Tibial artery (tissue), 4 donors: ENCODE data around the gene KCNN1.

ENCODE experiments used
- DNase-seq, 2 donors: peaks; one replicate each; pipeline ENCODE4 v3.0.0-alpha.2; 2019
- H3K27ac ChIP-seq, 2 donors: fragments of 200-600 bp; sonication (generic) in 1 of 2; 1 replicate in 1 of 2; 2 replicates in 1 of 2; pipeline ENCODE4 v1.5.1; 2018 to 2019; ENCODE audit warnings: mild to moderate bottlenecking in 1 of 2
- H3K27me3 ChIP-seq, 2 donors: fragments of 200-600 bp; sonication (generic) in 1 of 2; one replicate each; pipeline versions ENCODE4 v1.5.1 to v1.6.0; 2016 to 2019
- H3K36me3 ChIP-seq, 3 donors: fragments of 200-600 bp; sonication (generic) in 2 of 3; one replicate each; pipeline ENCODE4 v1.5.1; 2016 to 2019; ENCODE audit warnings: mild to moderate bottlenecking in 2 of 3
- H3K4me1 ChIP-seq, 4 donors: fragments of 200-600 bp; sonication (generic) in 2 of 4; 1 replicate in 3 of 4; 2 replicates in 1 of 4; pipeline ENCODE4 v1.5.1; 2016 to 2019
- H3K4me3 ChIP-seq, 2 donors: fragments of 200-600 bp; sonication (generic) in 1 of 2; 1 replicate in 1 of 2; 2 replicates in 1 of 2; pipeline ENCODE4 v1.5.1; 2018 to 2019; ENCODE audit warnings: mild to moderate bottlenecking in 2 of 2
- H3K9me3 ChIP-seq, 3 donors: fragments of 200-600 bp; sonication (generic) in 1 of 3; one replicate each; pipeline ENCODE4 v1.5.1; 2016 to 2019
- intact Hi-C: fragments of 100-400 bp; cut with DNase I; formaldehyde crosslinking; loops from one replicate; pipeline ENCODE4 v1.15.0; 2023; ENCODE audit warnings: low total_unique reads
- TF ChIP-seq, protein P1 (sequence below), 2 experiments: fragments of 200-600 bp in 1 of 2; fragments of 450-650 bp in 1 of 2; IDR thresholded peaks; one replicate each; pipeline ENCODE4 v1.5.1; 2017 to 2019; ENCODE audit warnings: antibody characterized with exemption in 2 of 2, mild to moderate bottlenecking in 1 of 2, moderate library complexity in 1 of 2

The KCNN1 gene

DNA sequence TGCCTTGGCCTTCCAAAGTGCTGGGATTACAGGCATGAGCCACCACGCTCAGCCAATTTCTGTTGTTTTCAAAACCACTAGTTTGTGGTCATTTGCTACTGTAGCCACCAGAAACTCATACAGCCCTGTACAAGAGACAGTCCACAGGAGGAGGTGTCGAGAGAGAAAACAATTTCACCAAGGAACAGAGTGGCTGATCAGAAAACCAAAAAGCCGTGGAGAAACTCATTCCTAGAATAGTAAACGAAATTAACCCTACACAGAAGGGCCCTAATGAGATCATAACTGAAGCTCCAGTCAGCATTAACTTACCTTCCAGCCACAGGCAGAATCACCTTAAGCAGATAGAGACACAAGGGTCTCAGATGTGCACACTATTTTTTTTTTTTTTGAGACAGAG is 37.9 kb upstream of the KCNN1 start:
- H3K4me3 ChIP-seq, result no peak overlapping the region
- intact Hi-C loops, result no loop called here
- H3K36me3 ChIP-seq, result no peaks in the 10 kb centered on the region
- no peak for DNase-seq
- H3K4me1 ChIP-seq, result peaks cover 0 to 16% (median 14%) of the 10 kb centered on the region in 4 donors
- peaks cover 0 to 6% of the 10 kb centered on the region in 2 donors for H3K27me3 ChIP-seq
- H3K27ac ChIP-seq, result no peak overlapping the region
- H3K9me3 ChIP-seq, result no peaks in the 10 kb centered on the region
- TF ChIP-seq, protein P1, sequence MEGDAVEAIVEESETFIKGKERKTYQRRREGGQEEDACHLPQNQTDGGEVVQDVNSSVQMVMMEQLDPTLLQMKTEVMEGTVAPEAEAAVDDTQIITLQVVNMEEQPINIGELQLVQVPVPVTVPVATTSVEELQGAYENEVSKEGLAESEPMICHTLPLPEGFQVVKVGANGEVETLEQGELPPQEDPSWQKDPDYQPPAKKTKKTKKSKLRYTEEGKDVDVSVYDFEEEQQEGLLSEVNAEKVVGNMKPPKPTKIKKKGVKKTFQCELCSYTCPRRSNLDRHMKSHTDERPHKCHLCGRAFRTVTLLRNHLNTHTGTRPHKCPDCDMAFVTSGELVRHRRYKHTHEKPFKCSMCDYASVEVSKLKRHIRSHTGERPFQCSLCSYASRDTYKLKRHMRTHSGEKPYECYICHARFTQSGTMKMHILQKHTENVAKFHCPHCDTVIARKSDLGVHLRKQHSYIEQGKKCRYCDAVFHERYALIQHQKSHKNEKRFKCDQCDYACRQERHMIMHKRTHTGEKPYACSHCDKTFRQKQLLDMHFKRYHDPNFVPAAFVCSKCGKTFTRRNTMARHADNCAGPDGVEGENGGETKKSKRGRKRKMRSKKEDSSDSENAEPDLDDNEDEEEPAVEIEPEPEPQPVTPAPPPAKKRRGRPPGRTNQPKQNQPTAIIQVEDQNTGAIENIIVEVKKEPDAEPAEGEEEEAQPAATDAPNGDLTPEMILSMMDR (IDR thresholded peaks at IDR 0.05), result no peak

DNA sequence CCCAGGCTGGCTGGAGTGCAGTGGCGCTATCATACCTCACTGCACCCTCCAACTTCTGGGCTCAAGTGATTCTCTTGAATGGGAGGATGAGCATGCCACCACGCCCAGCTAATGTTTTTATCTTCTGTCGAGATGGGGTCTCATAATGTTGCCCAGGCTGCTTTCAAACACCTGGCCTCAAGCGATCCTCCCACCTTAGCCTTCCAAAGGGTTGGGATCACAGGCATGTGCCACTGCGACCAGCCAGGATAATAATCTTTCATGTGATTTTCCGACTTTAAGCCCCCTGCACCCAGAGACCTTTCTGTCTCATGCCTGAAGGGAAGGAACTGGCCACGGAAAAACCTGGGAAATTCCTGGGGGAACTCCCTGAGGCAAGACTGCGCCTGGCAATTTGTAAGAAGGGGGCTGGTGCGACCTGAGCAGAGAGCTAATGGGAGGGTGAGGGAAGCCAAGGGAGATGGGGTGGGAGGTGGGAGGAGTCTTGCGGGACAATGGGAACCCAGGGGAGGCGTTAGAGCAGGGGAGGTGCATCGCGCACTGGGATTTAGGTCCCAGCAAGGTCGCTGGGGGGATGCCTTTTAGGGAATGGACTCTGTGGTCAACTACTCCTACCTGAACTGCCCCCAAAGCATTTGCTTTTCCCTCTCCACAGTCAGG is 35.2 kb upstream of the KCNN1 start:
- no peak for DNase-seq
- TF ChIP-seq, protein P1 (IDR thresholded peaks at IDR 0.05), result no peak
- Histone ChIP-seq H3K27me3 (no peaks in the 10 kb centered on the region), H3K4me3 (peak overlapping the region; percentile 64 to 88), H3K9me3 (no peaks in the 10 kb centered on the region), H3K36me3 (peaks cover 0 to 7% (median 6%) of the 10 kb centered on the region in 3 donors), H3K4me1 (peaks cover 0 to 23% (median 18%) of the 10 kb centered on the region in 4 donors), H3K27ac (no peak overlapping the region)
- intact Hi-C loops, result loop anchor here (5.0 kb wide), 1 partner anchor 74 kb away; the partner anchor contains the start of gene RPL18A

DNA sequence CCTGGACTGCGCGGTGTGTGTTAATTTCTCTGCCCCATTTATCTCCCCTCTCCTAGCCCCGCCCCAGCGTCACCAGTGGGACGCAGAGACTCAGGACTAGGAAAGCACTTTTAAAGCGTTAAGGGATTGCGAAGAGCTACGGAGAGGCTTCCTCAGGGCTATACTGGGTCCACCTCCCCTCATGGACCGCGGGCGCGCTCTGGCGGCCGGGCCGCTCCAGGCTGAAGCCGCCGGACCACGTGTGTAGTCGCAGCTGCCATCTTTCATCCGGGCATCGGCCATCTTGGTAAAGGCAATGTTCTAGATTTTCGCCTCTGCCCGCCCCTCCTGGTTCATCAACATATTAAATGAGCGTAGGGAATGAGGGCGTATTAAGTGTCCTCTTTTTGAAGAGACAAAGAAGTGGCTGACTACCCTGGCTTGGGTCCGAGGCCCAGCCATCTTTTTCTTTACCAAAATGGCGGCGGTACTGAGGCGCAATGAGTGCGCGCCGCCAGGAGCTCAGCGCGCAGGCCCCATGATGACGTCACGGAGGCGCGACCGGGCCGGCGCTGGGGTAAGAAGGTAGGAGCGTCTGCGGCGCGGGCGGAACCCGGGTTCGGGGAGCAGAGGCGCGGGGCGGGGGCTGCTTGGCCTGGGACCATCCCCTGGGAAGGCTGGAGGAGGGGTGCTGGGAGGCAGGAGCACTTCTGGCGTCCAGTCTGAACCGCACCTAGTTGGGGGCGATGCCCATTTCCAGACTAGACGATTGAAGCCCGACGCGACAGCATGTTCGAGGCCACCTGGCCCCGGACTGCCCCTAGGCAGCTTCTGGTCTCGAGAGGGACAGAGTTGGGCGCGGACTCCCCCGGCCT is 34.2 kb upstream of the KCNN1 start, which contains the start of gene CCDC124:
TSS of gene CCDC124 (plus strand) at position 531 of the 854 bp plus-strand sequence. CDS start 3,406 bp downstream, outside the sequence.
- H3K4me1 ChIP-seq, result peaks cover 0 to 23% (median 18%) of the 10 kb centered on the region in 4 donors
- H3K36me3 ChIP-seq, result peaks cover 0 to 17% (median 12%) of the 10 kb centered on the region in 3 donors
- intact Hi-C loops, result loop anchor here (5.0 kb wide), 1 partner anchor 75 kb away; the partner anchor contains the start of gene RPL18A
- peak within 1 kb of the TSS; percentile 64 to 88 for H3K4me3 ChIP-seq
- no peaks in the 10 kb centered on the region for H3K27me3 ChIP-seq
- H3K27ac ChIP-seq, result peak within 1 kb of the TSS; percentile 69 to 79
- peak; percentile 85 to 92 for DNase-seq
- H3K9me3 ChIP-seq, result no peaks in the 10 kb centered on the region
- TF ChIP-seq, protein P1 (IDR thresholded peaks at IDR 0.05), result peak; percentile 60 to 63

DNA sequence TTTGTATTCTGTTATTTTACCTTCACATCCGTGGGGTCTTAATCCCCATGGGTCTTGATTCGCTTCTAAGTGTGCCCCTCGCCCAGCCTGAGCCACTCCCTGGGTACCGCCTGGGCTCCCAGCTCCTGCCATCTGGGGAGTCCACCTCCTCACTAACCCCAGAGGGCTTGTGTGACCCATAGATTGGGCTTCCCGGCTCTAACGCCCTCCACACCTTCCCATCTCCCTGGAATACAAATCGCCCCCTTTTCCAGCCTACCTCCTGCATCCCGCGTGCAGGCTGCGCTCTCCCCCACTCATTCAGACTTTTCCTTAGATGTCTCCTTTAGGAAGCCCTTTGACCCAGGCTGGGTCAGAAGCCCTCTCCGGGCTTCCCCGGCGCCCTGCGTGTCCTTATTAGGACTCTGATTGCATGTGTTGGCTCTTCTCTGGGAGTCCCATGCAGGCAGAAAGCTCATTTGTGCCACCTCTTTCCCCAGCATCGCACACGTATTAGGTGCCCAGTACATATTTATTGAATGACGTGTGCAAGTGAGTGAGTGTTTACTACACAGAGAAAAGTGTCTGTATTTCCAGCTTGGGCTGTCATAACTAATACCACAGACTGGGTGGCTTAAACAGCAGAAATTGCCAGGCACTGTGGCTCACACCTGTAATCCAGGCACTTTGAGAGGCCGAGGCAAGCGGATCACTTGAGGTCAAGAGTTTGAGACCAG is 33.3 kb upstream of the KCNN1 start:
- H3K27me3 ChIP-seq, result no peaks in the 10 kb centered on the region
- H3K4me3 ChIP-seq, result peak overlapping the region; percentile 64 to 88
- TF ChIP-seq, protein P1 (IDR thresholded peaks at IDR 0.05), result no peak
- no peaks in the 10 kb centered on the region for H3K9me3 ChIP-seq
- peaks cover 0 to 25% (median 15%) of the 10 kb centered on the region in 3 donors for H3K36me3 ChIP-seq
- peak overlapping the region; percentile 69 to 79 for H3K27ac ChIP-seq
- intact Hi-C loops, result loop anchor here (5.0 kb wide), 1 partner anchor 76 kb away; the partner anchor contains the start of gene RPL18A
- DNase-seq, result no peak
- H3K4me1 ChIP-seq, result peaks cover 0 to 26% (median 18%) of the 10 kb centered on the region in 4 donors

DNA sequence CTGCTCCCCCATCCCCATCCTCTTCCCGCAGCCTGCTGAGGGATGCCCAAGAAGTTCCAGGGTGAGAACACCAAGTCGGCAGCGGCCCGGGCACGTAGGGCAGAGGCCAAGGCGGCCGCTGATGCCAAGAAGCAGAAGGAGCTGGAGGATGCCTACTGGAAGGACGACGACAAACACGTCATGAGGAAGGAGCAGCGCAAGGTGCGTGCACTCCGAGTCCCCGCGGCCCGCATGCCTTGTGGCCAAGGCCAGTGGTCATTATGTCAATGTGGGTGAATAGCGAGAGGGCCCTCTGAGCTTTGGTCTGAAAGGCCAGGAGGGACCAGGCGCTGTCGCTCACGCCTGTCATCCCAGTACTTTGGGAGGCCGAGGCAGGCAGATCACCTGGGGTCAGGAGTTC is 30.5 kb upstream of the KCNN1 start:
- Histone ChIP-seq H3K9me3 (no peaks in the 10 kb centered on the region), H3K4me3 (no peak overlapping the region), H3K27ac (no peak overlapping the region), H3K36me3 (peaks cover 0 to 53% (median 37%) of the 10 kb centered on the region in 3 donors), H3K27me3 (no peaks in the 10 kb centered on the region), H3K4me1 (peaks cover 0 to 26% (median 18%) of the 10 kb centered on the region in 4 donors)
- intact Hi-C loops, result no loop called here
- TF ChIP-seq, protein P1 (IDR thresholded peaks at IDR 0.05), result no peak
- DNase-seq, result no peak
